ENCODE measurements around the gene DTNB. TPM values are rescaled to one million over a fixed set of nuclear protein-coding genes. Genes with fewer than 3 reads are reported as not detected.
A peak's percentile ranks its signal among the peaks of the same experiment; 100 is the strongest.

Gene DTNB
- total RNA-seq, 2 experiments from 2014 or later: 27.3 to 29.1 TPM

- no peak for ATAC-seq
- Mint-ChIP-seq H3K4me3 (no peak overlapping the region), H3K36me3 (ENCODE audit: low read depth) (peaks cover 20% of the 10 kb centered on the region), H3K4me1 (ENCODE audit: low read depth) (peaks cover 14% of the 10 kb centered on the region), H3K27me3 (no peaks in the 10 kb centered on the region), H3K27ac (no peak overlapping the region), H3K9me3 (peaks cover 7% of the 10 kb centered on the region)
- ChIA-PET POLR2A (no interaction called here), CTCF (no interaction called here)
- no peak for TF ChIP-seq CTCF (IDR thresholded peaks at IDR 0.05)
- DNase-seq: no peak
- intact Hi-C loops (cut with micrococcal nuclease): no loop called here
Observed at GRCh38 chr2:25421820-25422411, 251.5 kb downstream of the DTNB start.

- POLR2A ChIA-PET: no interaction called here
- TF ChIP-seq CTCF (IDR thresholded peaks at IDR 0.05): no peak
- H3K27ac Mint-ChIP-seq: no peak overlapping the region
- no peak overlapping the region for H3K4me3 Mint-ChIP-seq
- H3K4me1 Mint-ChIP-seq (ENCODE audit: low read depth): peaks cover 14% of the 10 kb centered on the region
- peaks cover 7% of the 10 kb centered on the region for H3K9me3 Mint-ChIP-seq
- H3K27me3 Mint-ChIP-seq: no peaks in the 10 kb centered on the region
- intact Hi-C loops (cut with micrococcal nuclease): no loop called here
- H3K36me3 Mint-ChIP-seq (ENCODE audit: low read depth): peaks cover 21% of the 10 kb centered on the region
- CTCF ChIA-PET: interaction anchor here (0.9 kb wide), 1 partner anchor 9 kb away, joined by 3 read pairs; no protein-coding TSS in a partner anchor
- no peak for ATAC-seq
- no peak for DNase-seq
Observed at GRCh38 chr2:25421289-25421688, 252.1 kb downstream of the DTNB start.

- TF ChIP-seq CTCF (IDR thresholded peaks at IDR 0.05): no peak
- ATAC-seq: no peak
- intact Hi-C loops (cut with micrococcal nuclease): no loop called here
- H3K9me3 Mint-ChIP-seq: peaks cover 7% of the 10 kb centered on the region
- no peak overlapping the region for H3K27ac Mint-ChIP-seq
- H3K36me3 Mint-ChIP-seq (ENCODE audit: low read depth): peaks cover 20% of the 10 kb centered on the region
- no peak overlapping the region for H3K4me3 Mint-ChIP-seq
- peaks cover 14% of the 10 kb centered on the region for H3K4me1 Mint-ChIP-seq (ENCODE audit: low read depth)
- POLR2A ChIA-PET: no interaction called here
- no peak for DNase-seq
- CTCF ChIA-PET: interaction anchor here (0.9 kb wide), 1 partner anchor 8 kb away, joined by 3 read pairs; no protein-coding TSS in a partner anchor
- H3K27me3 Mint-ChIP-seq: no peaks in the 10 kb centered on the region
Observed at GRCh38 chr2:25420820-25421237, 252.5 kb downstream of the DTNB start.

GRCh38 chr2:25419678-25420242 lies 253.6 kb downstream of the DTNB start:
- CTCF ChIA-PET: no interaction called here
- Mint-ChIP-seq H3K4me1 (ENCODE audit: low read depth) (peaks cover 14% of the 10 kb centered on the region), H3K36me3 (ENCODE audit: low read depth) (peaks cover 21% of the 10 kb centered on the region), H3K4me3 (no peak overlapping the region), H3K9me3 (peaks cover 7% of the 10 kb centered on the region), H3K27ac (peak overlapping the region; percentile 6), H3K27me3 (no peaks in the 10 kb centered on the region)
- TF ChIP-seq CTCF (IDR thresholded peaks at IDR 0.05): no peak
- ATAC-seq: peak; percentile 49
- POLR2A ChIA-PET: no interaction called here
- peak; percentile 14 for DNase-seq
- intact Hi-C loops (cut with micrococcal nuclease): no loop called here

- intact Hi-C loops (cut with micrococcal nuclease): no loop called here
- Mint-ChIP-seq H3K4me3 (no peak overlapping the region), H3K27ac (peak overlapping the region; percentile 6), H3K27me3 (no peaks in the 10 kb centered on the region), H3K9me3 (peaks cover 7% of the 10 kb centered on the region), H3K36me3 (ENCODE audit: low read depth) (peaks cover 23% of the 10 kb centered on the region), H3K4me1 (ENCODE audit: low read depth) (peaks cover 14% of the 10 kb centered on the region)
- no peak for DNase-seq
- no peak for ATAC-seq
- POLR2A ChIA-PET: no interaction called here
- no peak for TF ChIP-seq CTCF (IDR thresholded peaks at IDR 0.05)
- CTCF ChIA-PET: no interaction called here
Observed at GRCh38 chr2:25418944-25419677, 254.3 kb downstream of the DTNB start.
